ENCODE results near the gene MRM2.

DNA sequence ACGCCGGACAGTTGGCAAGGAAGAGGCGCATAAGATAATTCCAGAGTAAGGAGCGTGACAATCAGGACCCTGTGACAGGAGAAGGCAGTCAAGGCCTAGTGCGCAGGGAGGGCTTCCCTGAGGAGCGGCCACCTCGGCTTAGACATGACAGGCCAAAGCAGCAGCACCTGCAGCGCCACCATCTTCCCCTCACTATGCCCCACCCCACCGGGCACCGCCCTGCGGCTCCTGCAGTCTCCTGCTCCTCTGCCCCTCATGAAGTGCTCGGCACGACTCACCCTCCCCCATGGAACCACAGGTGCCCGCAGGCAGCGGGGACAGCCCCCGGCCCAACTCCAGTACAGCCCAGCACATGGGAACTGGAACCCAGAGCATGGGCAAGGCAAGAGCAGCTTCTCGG lies 21.1 kb downstream of the MRM2 start:
- no peak for TF ChIP-seq CTCF (conservative IDR thresholded peaks at IDR 0.05 in 1 of 2, IDR thresholded peaks at IDR 0.05 in 1 of 2; ENCODE audit: extremely low read depth in 1 of 2, insufficient read depth in 1 of 2, low read depth in 1 of 2, low read length in 2 of 2)
- no peak for TF ChIP-seq EZH2 (IDR thresholded peaks at IDR 0.05; ENCODE audit: borderline replicate concordance, low read length)

All from mammary epithelial cell (primary cell).